Upper lobe of right lung (tissue), 1 donor: Measurements from ENCODE around the gene CHRNB1. TPM values are rescaled to one million over a fixed set of nuclear protein-coding genes. Genes with fewer than 3 reads are reported as not detected.

ENCODE experiments used
- ATAC-seq: fragments of 200-7000 bp; cut with Tn5 transposase; one replicate; pipeline ENCODE4 v1.9.1; 2020; ENCODE audit warnings: mild to moderate bottlenecking, moderate library complexity
- DNase-seq: peaks from one replicate; pipeline ENCODE4 v3.0.0-alpha.2; 2020
- H3K27ac ChIP-seq: fragments of 200-600 bp; one replicate; pipeline ENCODE4 v1.8.0; 2022
- H3K27me3 ChIP-seq: fragments of 200-600 bp; one replicate; pipeline ENCODE4 v1.8.0; 2022; ENCODE audit warnings: mild to moderate bottlenecking
- H3K36me3 ChIP-seq: fragments of 200-600 bp; one replicate; pipeline ENCODE4 v1.8.0; 2022
- H3K4me1 ChIP-seq: fragments of 200-600 bp; one replicate; pipeline ENCODE4 v1.8.0; 2022
- H3K4me3 ChIP-seq: fragments of 200-600 bp; one replicate; pipeline ENCODE4 v1.8.0; 2022; ENCODE audit warnings: mild to moderate bottlenecking
- H3K9me3 ChIP-seq: fragments of 200-600 bp; one replicate; pipeline ENCODE4 v1.8.0; 2022
- CTCF ChIP-seq: fragments of 200-600 bp; IDR thresholded peaks from one replicate; pipeline ENCODE4 v1.8.0; 2022; ENCODE audit warnings: antibody characterized with exemption
- intact Hi-C: fragments of 100-400 bp; cut with DNase I; formaldehyde crosslinking; loops from one replicate; pipeline ENCODE4 v1.11.0; 2022
- total RNA-seq: library from RNA; stranded (reverse); fragmentation: NEBNext Ultra II Directional; extraction: Animal tissue kit (Norgen Biotek cat#: 25700); gene quantifications from one replicate; pipeline ENCODE4 v1.2.1, GENCODE V29; 2021
- donor health status: DM: no; HTN: yes; CAD: no; lungs with severe emphysema.

Gene CHRNB1
- total RNA-seq, 1 donor from 2014 or later, result 10.1 TPM

- H3K9me3 ChIP-seq, result no peaks in the 10 kb centered on the region
- no peaks in the 10 kb centered on the region for H3K36me3 ChIP-seq
- H3K27me3 ChIP-seq, result no peaks in the 10 kb centered on the region
- ATAC-seq (no peak), DNase-seq (no peak)
- H3K4me1 ChIP-seq, result no peaks in the 10 kb centered on the region
- no peak overlapping the region for H3K4me3 ChIP-seq
- intact Hi-C loops, result no loop called here
- no peak for TF ChIP-seq CTCF
- H3K27ac ChIP-seq, result no peak overlapping the region
Measured at GRCh38 chr17:7411427-7411750, 33.5 kb upstream of the CHRNB1 start.

GRCh38 chr17:7413346-7413985 is 31.4 kb upstream of the CHRNB1 start:
- DNase-seq, result no peak
- Histone ChIP-seq H3K4me3 (no peak overlapping the region), H3K36me3 (no peaks in the 10 kb centered on the region), H3K27ac (no peak overlapping the region), H3K9me3 (no peaks in the 10 kb centered on the region), H3K27me3 (no peaks in the 10 kb centered on the region), H3K4me1 (no peaks in the 10 kb centered on the region)
- TF ChIP-seq CTCF, result no peak
- intact Hi-C loops, result no loop called here
- ATAC-seq, result no peak

- no peak for ATAC-seq
- Histone ChIP-seq H3K27me3 (no peaks in the 10 kb centered on the region), H3K36me3 (no peaks in the 10 kb centered on the region), H3K9me3 (no peaks in the 10 kb centered on the region), H3K27ac (no peak overlapping the region), H3K4me1 (no peaks in the 10 kb centered on the region), H3K4me3 (no peak overlapping the region)
- DNase-seq, result no peak
- intact Hi-C loops, result no loop called here
- no peak for TF ChIP-seq CTCF
Measured at GRCh38 chr17:7414837-7415236, 30.0 kb upstream of the CHRNB1 start.

GRCh38 chr17:7415784-7416183 is 29.1 kb upstream of the CHRNB1 start:
- Histone ChIP-seq H3K4me1 (no peaks in the 10 kb centered on the region), H3K36me3 (no peaks in the 10 kb centered on the region), H3K27ac (no peak overlapping the region), H3K9me3 (no peaks in the 10 kb centered on the region), H3K4me3 (no peak overlapping the region), H3K27me3 (no peaks in the 10 kb centered on the region)
- no peak for TF ChIP-seq CTCF
- intact Hi-C loops, result no loop called here
- ATAC-seq (no peak), DNase-seq (no peak)

- Histone ChIP-seq H3K27me3 (no peaks in the 10 kb centered on the region), H3K27ac (no peak overlapping the region), H3K9me3 (no peaks in the 10 kb centered on the region), H3K4me1 (no peaks in the 10 kb centered on the region), H3K4me3 (no peak overlapping the region), H3K36me3 (no peaks in the 10 kb centered on the region)
- intact Hi-C loops, result no loop called here
- DNase-seq (no peak), ATAC-seq (no peak)
- no peak for TF ChIP-seq CTCF
Measured at GRCh38 chr17:7416323-7416722, 28.5 kb upstream of the CHRNB1 start.

- intact Hi-C loops, result no loop called here
Measured at GRCh38 chr17:7417056-7417655, 27.7 kb upstream of the CHRNB1 start.

More at GRCh38 chr17:7417056-7417655, 27.7 kb upstream of the CHRNB1 start:
- no peak overlapping the region for H3K27ac ChIP-seq
- H3K27me3 ChIP-seq, result no peaks in the 10 kb centered on the region
- ATAC-seq (no peak), DNase-seq (no peak)
- no peaks in the 10 kb centered on the region for H3K4me1 ChIP-seq
- no peak overlapping the region for H3K4me3 ChIP-seq
- H3K9me3 ChIP-seq, result no peaks in the 10 kb centered on the region
- H3K36me3 ChIP-seq, result no peaks in the 10 kb centered on the region
- no peak for TF ChIP-seq CTCF
